ENCODE measurements around the gene HSPB3.

HSPB3 gene, protein sequence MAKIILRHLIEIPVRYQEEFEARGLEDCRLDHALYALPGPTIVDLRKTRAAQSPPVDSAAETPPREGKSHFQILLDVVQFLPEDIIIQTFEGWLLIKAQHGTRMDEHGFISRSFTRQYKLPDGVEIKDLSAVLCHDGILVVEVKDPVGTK

DNA sequence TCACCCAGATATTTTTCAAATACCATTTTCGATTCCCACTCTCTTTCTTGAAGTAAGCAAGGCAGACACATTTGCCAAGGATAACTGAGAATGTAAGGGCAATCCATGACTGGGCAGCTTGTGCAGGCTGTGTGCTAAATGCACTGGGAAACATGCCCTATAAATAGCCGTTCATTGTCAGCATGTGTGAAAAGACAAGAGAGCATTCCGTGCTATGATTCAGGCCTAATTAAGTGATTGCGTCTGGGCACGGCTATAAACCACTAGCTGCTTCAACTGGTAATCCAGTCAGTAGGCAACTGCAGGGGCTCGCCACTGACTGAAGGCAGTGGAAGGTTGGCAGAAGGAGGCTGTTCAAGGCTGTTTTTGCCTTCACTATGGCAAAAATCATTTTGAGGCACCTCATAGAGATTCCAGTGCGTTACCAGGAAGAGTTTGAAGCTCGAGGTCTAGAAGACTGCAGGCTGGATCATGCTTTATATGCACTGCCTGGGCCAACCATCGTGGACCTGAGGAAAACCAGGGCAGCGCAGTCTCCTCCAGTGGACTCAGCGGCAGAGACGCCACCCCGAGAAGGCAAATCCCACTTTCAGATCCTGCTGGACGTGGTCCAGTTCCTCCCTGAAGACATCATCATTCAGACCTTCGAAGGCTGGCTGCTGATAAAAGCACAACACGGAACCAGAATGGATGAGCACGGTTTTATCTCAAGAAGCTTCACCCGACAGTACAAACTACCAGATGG lies at the start of gene HSPB3:
TSS of gene HSPB3 (plus strand) at position 287 of the 745 bp plus-strand sequence. CDS start at position 378, 91 bp downstream.
- Histone ChIP-seq H3K27ac (no peak within 1 kb of the TSS), H3K4me3 (ENCODE audit: low read depth in 1 of 2, low read length in 1 of 2) (no peak within 1 kb of the TSS), H3K9me3 (no peaks in the 10 kb centered on the region), H3K36me3 (no peaks in the 10 kb centered on the region), H3K4me1 (ENCODE audit: control insufficient read depth in 1 of 2, insufficient read depth in 1 of 2, low read depth in 1 of 2, low read length in 1 of 2) (no peaks in the 10 kb centered on the region), H3K27me3 (peaks cover 33% of the 10 kb centered on the region)
- TF ChIP-seq, protein P1, sequence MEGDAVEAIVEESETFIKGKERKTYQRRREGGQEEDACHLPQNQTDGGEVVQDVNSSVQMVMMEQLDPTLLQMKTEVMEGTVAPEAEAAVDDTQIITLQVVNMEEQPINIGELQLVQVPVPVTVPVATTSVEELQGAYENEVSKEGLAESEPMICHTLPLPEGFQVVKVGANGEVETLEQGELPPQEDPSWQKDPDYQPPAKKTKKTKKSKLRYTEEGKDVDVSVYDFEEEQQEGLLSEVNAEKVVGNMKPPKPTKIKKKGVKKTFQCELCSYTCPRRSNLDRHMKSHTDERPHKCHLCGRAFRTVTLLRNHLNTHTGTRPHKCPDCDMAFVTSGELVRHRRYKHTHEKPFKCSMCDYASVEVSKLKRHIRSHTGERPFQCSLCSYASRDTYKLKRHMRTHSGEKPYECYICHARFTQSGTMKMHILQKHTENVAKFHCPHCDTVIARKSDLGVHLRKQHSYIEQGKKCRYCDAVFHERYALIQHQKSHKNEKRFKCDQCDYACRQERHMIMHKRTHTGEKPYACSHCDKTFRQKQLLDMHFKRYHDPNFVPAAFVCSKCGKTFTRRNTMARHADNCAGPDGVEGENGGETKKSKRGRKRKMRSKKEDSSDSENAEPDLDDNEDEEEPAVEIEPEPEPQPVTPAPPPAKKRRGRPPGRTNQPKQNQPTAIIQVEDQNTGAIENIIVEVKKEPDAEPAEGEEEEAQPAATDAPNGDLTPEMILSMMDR (IDR thresholded peaks at IDR 0.05), result no peak

DNA sequence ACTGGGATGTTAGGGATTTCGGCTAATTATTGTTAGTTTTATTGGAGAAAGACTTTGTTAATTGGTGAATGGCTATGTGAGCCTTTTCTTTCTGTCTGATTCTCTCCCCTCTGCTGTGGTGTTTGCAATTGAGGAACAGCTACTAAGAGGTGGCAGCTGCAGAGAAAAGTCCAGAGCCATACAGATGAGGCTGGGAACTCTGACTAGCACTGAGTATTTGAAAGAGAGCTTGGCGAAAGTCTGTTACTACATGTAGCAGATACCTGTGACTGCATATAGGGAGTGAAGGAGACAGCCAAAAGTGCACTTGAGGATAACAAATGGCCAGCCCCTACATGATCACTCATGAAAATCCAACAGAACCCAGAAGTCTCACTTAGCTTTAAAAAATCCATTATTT lies 44.3 kb upstream of the HSPB3 start:
- TF ChIP-seq, protein P1 (IDR thresholded peaks at IDR 0.05), result no peak
- H3K4me3 ChIP-seq (ENCODE audit: low read depth in 1 of 2, low read length in 1 of 2), result no peak overlapping the region
- H3K27me3 ChIP-seq, result no peaks in the 10 kb centered on the region

DNA sequence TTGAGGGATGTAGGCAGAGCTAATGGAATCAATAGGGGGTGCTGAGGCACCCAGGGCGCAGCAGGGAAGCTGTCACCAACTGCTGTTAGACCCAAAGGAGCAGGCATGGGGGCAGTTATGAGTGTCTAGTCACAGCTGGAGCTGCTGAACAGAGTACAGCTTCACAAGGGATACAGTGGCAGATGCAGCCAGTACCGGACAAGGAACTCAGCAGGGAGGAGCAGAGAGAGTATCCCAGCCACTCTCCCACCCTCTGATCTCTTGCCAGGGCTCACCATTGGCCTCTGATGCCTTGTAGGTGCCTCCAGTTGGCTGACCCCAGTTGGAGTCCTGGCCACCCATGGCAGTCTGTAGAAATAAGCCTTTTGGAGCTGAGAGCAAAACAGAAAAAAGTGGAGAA lies 42.6 kb upstream of the HSPB3 start:
- no peaks in the 10 kb centered on the region for H3K9me3 ChIP-seq
- H3K36me3 ChIP-seq, result no peaks in the 10 kb centered on the region
- TF ChIP-seq, protein P1 (IDR thresholded peaks at IDR 0.05), result no peak
- H3K4me3 ChIP-seq (ENCODE audit: low read depth in 1 of 2, low read length in 1 of 2), result no peak overlapping the region
- H3K4me1 ChIP-seq (ENCODE audit: control insufficient read depth in 1 of 2, insufficient read depth in 1 of 2, low read depth in 1 of 2, low read length in 1 of 2), result no peaks in the 10 kb centered on the region
- no peak overlapping the region for H3K27ac ChIP-seq
- peaks cover 4% of the 10 kb centered on the region for H3K27me3 ChIP-seq

More for the DNA sequence above, 44.3 kb upstream of the HSPB3 start:
- Histone ChIP-seq H3K9me3 (no peaks in the 10 kb centered on the region), H3K27ac (no peak overlapping the region), H3K4me1 (ENCODE audit: control insufficient read depth in 1 of 2, insufficient read depth in 1 of 2, low read depth in 1 of 2, low read length in 1 of 2) (no peaks in the 10 kb centered on the region), H3K36me3 (no peaks in the 10 kb centered on the region)

DNA sequence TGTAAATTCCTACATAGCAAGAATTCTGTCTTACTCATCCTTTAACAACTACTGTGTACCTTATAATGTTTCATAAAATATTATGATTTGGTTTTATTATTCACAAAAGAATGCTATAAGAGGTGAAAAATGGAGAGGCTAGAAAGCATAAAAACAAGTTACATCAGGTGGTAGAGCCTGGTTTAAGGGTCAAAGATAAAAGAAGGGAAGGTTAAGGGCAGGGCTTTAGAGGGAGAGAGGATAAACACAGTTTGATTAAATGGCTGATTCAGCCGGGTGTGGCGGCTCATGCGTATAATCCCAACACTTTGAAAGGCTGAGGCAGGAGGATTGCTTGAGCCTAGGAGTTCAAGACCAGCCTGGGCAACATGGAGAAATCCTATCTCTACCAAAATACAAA lies 40.4 kb upstream of the HSPB3 start:
- H3K27ac ChIP-seq, result no peak overlapping the region
- H3K9me3 ChIP-seq, result no peaks in the 10 kb centered on the region
- TF ChIP-seq, protein P1 (IDR thresholded peaks at IDR 0.05), result no peak

DNA sequence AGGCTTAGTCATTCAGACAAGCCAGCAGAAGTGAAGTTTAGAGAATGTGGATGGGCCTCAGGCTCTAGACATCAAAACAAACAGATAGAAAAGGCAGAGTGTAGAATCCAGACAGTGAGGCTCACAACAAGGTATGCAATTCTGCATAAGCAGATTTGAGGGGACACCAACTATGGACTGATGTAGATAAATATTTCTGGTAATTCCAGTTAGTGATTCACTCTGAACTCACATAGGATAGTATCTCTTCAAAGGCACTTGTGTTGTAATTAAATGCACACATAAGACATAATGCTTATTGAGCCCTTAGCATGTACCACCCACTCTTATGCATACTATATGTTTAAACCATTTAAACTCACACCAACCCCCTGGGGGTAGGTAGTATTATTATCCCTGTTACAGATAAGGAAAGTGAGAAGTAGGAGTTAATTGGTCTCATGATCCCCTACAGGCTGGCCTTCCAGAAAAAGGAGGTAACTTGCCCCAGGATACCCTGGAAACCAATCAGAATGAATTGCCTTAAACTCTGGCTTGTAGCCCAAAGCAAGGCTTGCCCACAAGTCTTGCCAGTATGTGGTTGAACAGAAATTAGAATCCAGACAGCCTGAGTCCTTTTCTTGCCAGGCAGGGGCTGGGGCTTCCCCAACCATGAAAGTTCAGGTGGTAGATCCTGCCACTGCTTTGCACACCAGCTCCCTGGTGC lies 39.5 kb upstream of the HSPB3 start:
- Histone ChIP-seq H3K9me3 (no peaks in the 10 kb centered on the region), H3K27me3 (peaks cover 4% of the 10 kb centered on the region), H3K27ac (no peak overlapping the region), H3K4me3 (ENCODE audit: low read depth in 1 of 2, low read length in 1 of 2) (no peak overlapping the region), H3K4me1 (ENCODE audit: control insufficient read depth in 1 of 2, insufficient read depth in 1 of 2, low read depth in 1 of 2, low read length in 1 of 2) (no peaks in the 10 kb centered on the region), H3K36me3 (no peaks in the 10 kb centered on the region)
- TF ChIP-seq, protein P1 (IDR thresholded peaks at IDR 0.05), result no peak

More for the DNA sequence above, 40.4 kb upstream of the HSPB3 start:
- Histone ChIP-seq H3K4me3 (ENCODE audit: low read depth in 1 of 2, low read length in 1 of 2) (no peak overlapping the region), H3K4me1 (ENCODE audit: control insufficient read depth in 1 of 2, insufficient read depth in 1 of 2, low read depth in 1 of 2, low read length in 1 of 2) (no peaks in the 10 kb centered on the region), H3K36me3 (no peaks in the 10 kb centered on the region), H3K27me3 (peaks cover 4% of the 10 kb centered on the region)
